K562 (cell line): ENCODE measurements around the gene KCTD7. TPM values are rescaled to one million over a fixed set of nuclear protein-coding genes. Genes with fewer than 3 reads are reported as not detected.
"Not testable (repeated sequence)": the region's sequence is repeated elsewhere in the genome, so short reads cannot be mapped to it uniquely, and the experiment has no call there.

Experiments
- NFIC ChIP-seq: fragments of 450-650 bp; IDR thresholded peaks from 2 replicates; pipeline ENCODE4 v1.6.1; 2017; ENCODE audit warnings: mild to moderate bottlenecking, inconsistent platforms
- RAD21 ChIP-seq, 2 experiments: fragments of 250-450 bp in 1 of 2; fragments of 450-650 bp in 1 of 2; sonication (Bioruptor Pico) in 1 of 2; formaldehyde crosslinking in 1 of 2; IDR thresholded peaks in 1 of 2; conservative IDR thresholded peaks in 1 of 2; 2 replicates each; pipeline versions ENCODE4 v1.4.0 to v1.8.0; 2020 to 2022; ENCODE audit warnings: mild to moderate bottlenecking in 2 of 2, moderate library complexity in 1 of 2
- SMAD4 ChIP-seq: fragments of 250-450 bp; sonication (Bioruptor Pico); conservative IDR thresholded peaks from 2 replicates; pipeline ENCODE4 v1.8.0; 2021; ENCODE audit warnings: inconsistent platforms, mild to moderate bottlenecking, moderate library complexity
- SRSF3 ChIP-seq: fragments of 200-400 bp; formaldehyde crosslinking; IDR thresholded peaks from 2 replicates; pipeline ENCODE4 v1.6.1; 2016; ENCODE audit warnings: mild to moderate bottlenecking, low read length, moderate library complexity; ENCODE audit not compliant: insufficient read depth
- polyA plus RNA-seq, 8 experiments: library from polyadenylated mRNA; depleted of rRNA in 4 of 8; stranded (reverse) in 5 of 8; unstranded in 3 of 8; fragments of >200 nt; fragmentation: Nextera tagmentation in 2 of 8; fragmentation: Illumina TruSeq in 1 of 8; extraction: Ambion mirVana in 2 of 8; extraction: Trizol in 1 of 8; gene quantifications; 2 replicates each; pipeline versions ENCODE4 v1.2.1 to v1.2.3, GENCODE V29; 2011 to 2014; ENCODE audit warnings: inconsistent platforms in 1 of 8, missing spikeins in 1 of 8
- total RNA-seq, 7 experiments: library from RNA; depleted of rRNA in 6 of 7; stranded (reverse); fragments of >200 nt in 6 of 7; fragmentation: Illumina TruSeq in 2 of 7; extraction: Trizol in 2 of 7; gene quantifications; 2 replicates each; pipeline versions ENCODE4 v1.2.1 to v1.2.3, GENCODE V29; 2011 to 2021; ENCODE audit warnings: low replicate concordance in 1 of 7
- TF ChIP-seq, protein P1 (sequence below), 2 experiments: IDR thresholded peaks; 2 replicates each; pipeline ENCODE4 v1.6.1; 2011; ENCODE audit warnings: borderline replicate concordance in 1 of 2, control low read depth in 1 of 2, low read depth in 1 of 2, low read length in 1 of 2, mild to moderate bottlenecking in 1 of 2, mixed read lengths in 1 of 2, moderate library complexity in 1 of 2; ENCODE audit not compliant: insufficient read depth in 1 of 2, insufficient read length in 1 of 2, poor library complexity in 1 of 2, severe bottlenecking in 1 of 2; ENCODE audit errors: extremely low read depth in 1 of 2
- TF ChIP-seq, protein P2 (sequence below), 2 experiments: IDR thresholded peaks in 1 of 2; conservative IDR thresholded peaks in 1 of 2; 2 replicates each; pipeline ENCODE4 v1.6.1; 2016; ENCODE audit warnings: low read depth in 2 of 2, mild to moderate bottlenecking in 1 of 2, missing compliant biosample characterization in 1 of 2, missing genetic modification characterization in 1 of 2, moderate library complexity in 1 of 2
- TF ChIP-seq, protein P3 (sequence below): sonication (generic); formaldehyde crosslinking; IDR thresholded peaks from 2 replicates; pipeline ENCODE4 v1.8.1; 2023; ENCODE audit warnings: mild to moderate bottlenecking, missing genetic modification reagents
- TF ChIP-seq, protein P4 (sequence below), 2 experiments: IDR thresholded peaks; 2 replicates each; pipeline ENCODE4 v1.6.1; 2012; ENCODE audit warnings: improper control_type of control experiment in 2 of 2, low read depth in 2 of 2, low read length in 2 of 2, borderline replicate concordance in 1 of 2
- TF ChIP-seq, protein P5 (sequence below): sonication (generic); formaldehyde crosslinking; IDR thresholded peaks from 2 replicates; pipeline ENCODE4 v1.8.0; 2022; ENCODE audit warnings: missing genetic modification reagents, mild to moderate bottlenecking, moderate library complexity, borderline replicate concordance
- TF ChIP-seq, protein P6 (sequence below): fragments of 450-650 bp; IDR thresholded peaks from 2 replicates; pipeline ENCODE4 v1.6.1; 2016
- TF ChIP-seq, protein P7 (sequence below), 2 experiments: fragments of 450-650 bp; IDR thresholded peaks; 2 replicates each; pipeline ENCODE4 v1.6.1; 2016

The KCTD7 gene
- total and polyA plus RNA-seq, 9 of the 15 experiments (the other 6 are each of a cell fraction or from before 2014, with no cell fraction given), result 1.5 to 26.0 (median 9.0) TPM

DNA sequence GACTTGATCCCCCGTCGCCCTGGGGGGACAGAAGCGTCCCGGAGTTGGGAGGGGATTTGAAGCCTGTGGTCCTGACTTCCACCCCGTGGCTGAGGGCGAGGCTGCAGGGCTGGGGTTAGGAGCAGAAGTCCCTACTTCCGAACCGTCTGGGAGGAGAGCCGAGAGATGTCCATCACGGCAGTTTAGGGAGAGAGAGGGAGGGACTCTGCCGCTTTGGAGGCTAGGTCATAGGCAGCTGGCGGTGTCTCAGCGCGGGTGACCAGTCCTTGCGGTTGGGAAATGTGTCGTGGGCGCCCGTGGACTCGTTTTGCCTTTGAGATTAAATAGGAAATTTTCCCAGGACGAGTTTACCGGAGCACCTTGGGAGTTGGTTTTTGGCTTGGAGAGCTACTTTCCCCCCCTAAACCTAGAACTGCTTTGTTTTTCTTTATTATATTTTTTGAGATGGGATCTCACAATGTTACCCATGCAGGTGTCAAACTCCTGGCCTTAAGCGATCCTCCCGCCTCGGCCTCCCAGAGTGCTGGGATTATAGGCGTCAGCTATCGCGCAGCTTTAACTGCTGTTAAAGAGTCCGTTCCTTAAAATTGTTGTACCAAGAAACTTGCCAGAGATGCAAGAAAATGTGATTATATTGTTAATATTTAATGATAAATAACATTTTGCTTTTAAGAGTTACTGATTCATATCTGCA lies 26.6 kb downstream of the KCTD7 start (continued):
- TF ChIP-seq, protein P1, sequence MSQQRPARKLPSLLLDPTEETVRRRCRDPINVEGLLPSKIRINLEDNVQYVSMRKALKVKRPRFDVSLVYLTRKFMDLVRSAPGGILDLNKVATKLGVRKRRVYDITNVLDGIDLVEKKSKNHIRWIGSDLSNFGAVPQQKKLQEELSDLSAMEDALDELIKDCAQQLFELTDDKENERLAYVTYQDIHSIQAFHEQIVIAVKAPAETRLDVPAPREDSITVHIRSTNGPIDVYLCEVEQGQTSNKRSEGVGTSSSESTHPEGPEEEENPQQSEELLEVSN (IDR thresholded peaks at IDR 0.05; ENCODE audit: borderline replicate concordance in 1 of 2, extremely low read depth in 1 of 2, insufficient read depth in 1 of 2, insufficient read length in 1 of 2, low read depth in 1 of 2, low read length in 1 of 2, poor library complexity in 1 of 2, severe bottlenecking in 1 of 2), result peak in 1 of 2 experiments; percentile 28
- TF ChIP-seq SRSF3, result 0 out of 2 replicates have a peak, but pooled peaks have one; percentile 5
- TF ChIP-seq, protein P2, sequence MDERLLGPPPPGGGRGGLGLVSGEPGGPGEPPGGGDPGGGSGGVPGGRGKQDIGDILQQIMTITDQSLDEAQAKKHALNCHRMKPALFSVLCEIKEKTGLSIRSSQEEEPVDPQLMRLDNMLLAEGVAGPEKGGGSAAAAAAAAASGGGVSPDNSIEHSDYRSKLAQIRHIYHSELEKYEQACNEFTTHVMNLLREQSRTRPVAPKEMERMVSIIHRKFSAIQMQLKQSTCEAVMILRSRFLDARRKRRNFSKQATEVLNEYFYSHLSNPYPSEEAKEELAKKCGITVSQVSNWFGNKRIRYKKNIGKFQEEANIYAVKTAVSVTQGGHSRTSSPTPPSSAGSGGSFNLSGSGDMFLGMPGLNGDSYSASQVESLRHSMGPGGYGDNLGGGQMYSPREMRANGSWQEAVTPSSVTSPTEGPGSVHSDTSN (CRISPR knock-in tag; IDR thresholded peaks at IDR 0.05; ENCODE audit: low read depth), result not testable (repeated sequence)
- TF ChIP-seq, protein P2 (tag; conservative IDR thresholded peaks at IDR 0.05; ENCODE audit: low read depth), result peak; percentile 50
- TF ChIP-seq, protein P3, sequence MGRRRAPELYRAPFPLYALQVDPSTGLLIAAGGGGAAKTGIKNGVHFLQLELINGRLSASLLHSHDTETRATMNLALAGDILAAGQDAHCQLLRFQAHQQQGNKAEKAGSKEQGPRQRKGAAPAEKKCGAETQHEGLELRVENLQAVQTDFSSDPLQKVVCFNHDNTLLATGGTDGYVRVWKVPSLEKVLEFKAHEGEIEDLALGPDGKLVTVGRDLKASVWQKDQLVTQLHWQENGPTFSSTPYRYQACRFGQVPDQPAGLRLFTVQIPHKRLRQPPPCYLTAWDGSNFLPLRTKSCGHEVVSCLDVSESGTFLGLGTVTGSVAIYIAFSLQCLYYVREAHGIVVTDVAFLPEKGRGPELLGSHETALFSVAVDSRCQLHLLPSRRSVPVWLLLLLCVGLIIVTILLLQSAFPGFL (CRISPR knock-in tag), result peak; percentile 9; the same call in 1 of the 2 replicates
- TF ChIP-seq, protein P4, sequence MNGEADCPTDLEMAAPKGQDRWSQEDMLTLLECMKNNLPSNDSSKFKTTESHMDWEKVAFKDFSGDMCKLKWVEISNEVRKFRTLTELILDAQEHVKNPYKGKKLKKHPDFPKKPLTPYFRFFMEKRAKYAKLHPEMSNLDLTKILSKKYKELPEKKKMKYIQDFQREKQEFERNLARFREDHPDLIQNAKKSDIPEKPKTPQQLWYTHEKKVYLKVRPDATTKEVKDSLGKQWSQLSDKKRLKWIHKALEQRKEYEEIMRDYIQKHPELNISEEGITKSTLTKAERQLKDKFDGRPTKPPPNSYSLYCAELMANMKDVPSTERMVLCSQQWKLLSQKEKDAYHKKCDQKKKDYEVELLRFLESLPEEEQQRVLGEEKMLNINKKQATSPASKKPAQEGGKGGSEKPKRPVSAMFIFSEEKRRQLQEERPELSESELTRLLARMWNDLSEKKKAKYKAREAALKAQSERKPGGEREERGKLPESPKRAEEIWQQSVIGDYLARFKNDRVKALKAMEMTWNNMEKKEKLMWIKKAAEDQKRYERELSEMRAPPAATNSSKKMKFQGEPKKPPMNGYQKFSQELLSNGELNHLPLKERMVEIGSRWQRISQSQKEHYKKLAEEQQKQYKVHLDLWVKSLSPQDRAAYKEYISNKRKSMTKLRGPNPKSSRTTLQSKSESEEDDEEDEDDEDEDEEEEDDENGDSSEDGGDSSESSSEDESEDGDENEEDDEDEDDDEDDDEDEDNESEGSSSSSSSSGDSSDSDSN (IDR thresholded peaks at IDR 0.05; ENCODE audit: borderline replicate concordance in 1 of 2, low read depth in 2 of 2, low read length in 2 of 2), result peak in 1 of 2 experiments; percentile 49; a peak in 1 of 4 replicates
- TF ChIP-seq, protein P5, sequence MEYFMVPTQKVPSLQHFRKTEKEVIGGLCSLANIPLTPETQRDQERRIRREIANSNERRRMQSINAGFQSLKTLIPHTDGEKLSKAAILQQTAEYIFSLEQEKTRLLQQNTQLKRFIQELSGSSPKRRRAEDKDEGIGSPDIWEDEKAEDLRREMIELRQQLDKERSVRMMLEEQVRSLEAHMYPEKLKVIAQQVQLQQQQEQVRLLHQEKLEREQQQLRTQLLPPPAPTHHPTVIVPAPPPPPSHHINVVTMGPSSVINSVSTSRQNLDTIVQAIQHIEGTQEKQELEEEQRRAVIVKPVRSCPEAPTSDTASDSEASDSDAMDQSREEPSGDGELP (CRISPR knock-in tag), result peak; percentile 68
- TF ChIP-seq SMAD4 (CRISPR knock-in tag), result peak; percentile 32; the same call in 1 of the 2 replicates
- TF ChIP-seq, protein P6, sequence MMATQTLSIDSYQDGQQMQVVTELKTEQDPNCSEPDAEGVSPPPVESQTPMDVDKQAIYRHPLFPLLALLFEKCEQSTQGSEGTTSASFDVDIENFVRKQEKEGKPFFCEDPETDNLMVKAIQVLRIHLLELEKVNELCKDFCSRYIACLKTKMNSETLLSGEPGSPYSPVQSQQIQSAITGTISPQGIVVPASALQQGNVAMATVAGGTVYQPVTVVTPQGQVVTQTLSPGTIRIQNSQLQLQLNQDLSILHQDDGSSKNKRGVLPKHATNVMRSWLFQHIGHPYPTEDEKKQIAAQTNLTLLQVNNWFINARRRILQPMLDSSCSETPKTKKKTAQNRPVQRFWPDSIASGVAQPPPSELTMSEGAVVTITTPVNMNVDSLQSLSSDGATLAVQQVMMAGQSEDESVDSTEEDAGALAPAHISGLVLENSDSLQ, result peak; percentile 90
- TF ChIP-seq, protein P7, sequence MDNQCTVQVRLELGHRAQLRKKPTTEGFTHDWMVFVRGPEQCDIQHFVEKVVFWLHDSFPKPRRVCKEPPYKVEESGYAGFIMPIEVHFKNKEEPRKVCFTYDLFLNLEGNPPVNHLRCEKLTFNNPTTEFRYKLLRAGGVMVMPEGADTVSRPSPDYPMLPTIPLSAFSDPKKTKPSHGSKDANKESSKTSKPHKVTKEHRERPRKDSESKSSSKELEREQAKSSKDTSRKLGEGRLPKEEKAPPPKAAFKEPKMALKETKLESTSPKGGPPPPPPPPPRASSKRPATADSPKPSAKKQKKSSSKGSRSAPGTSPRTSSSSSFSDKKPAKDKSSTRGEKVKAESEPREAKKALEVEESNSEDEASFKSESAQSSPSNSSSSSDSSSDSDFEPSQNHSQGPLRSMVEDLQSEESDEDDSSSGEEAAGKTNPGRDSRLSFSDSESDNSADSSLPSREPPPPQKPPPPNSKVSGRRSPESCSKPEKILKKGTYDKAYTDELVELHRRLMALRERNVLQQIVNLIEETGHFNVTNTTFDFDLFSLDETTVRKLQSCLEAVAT (IDR thresholded peaks at IDR 0.05), result 0 out of 4 replicates have a peak, but pooled peaks of 1 of the 2 experiments have one; percentile 1
- TF ChIP-seq RAD21 (CRISPR knock-in tag; conservative IDR thresholded peaks at IDR 0.05 in 1 of 2, IDR thresholded peaks at IDR 0.05 in 1 of 2), result peak in 1 of 2 experiments; percentile 23; a peak in 2 of 4 replicates
- 0 out of 2 replicates have a peak, but pooled peaks have one; percentile 23 for TF ChIP-seq NFIC
